ENCODE results near the gene TAF5. TPM values are rescaled to one million over a fixed set of nuclear protein-coding genes. Genes with fewer than 3 reads are reported as not detected.

Gene TAF5
- total and polyA plus RNA-seq, 10 of the 15 experiments (the other 5 are each of a cell fraction or from before 2014, with no cell fraction given), result 3.7 to 9.2 (median 7.3) TPM

DNA sequence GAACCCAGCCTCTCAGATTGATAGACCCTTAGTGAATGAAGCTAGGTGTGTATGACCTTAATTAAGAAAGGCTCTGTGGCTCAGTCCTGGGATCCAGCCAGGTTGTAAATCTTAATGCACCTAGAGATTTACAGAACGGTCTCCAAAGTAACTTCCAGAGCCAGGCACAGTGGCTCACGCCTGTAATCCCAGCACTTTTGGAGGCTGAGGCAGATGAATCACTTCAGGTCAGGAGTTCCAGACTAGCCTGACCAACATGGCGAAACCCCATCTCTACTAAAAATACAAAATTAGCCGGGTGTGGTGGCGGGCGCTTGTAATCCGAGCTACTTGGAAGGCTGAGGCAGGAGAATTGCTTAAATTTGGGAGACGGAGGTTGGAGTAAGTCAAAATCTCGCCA lies 60.1 kb downstream of the TAF5 start:
- in situ Hi-C loops (cut with MboI), result no loop called here
- POLR2A ChIA-PET, result no interaction called here
- Histone ChIP-seq H3K9ac (ENCODE audit: control insufficient read depth, insufficient read depth, low read length) (no peak overlapping the region), H3K4me2 (ENCODE audit: control insufficient read depth, insufficient read depth) (no peak overlapping the region), H2AFZ (ENCODE audit: control insufficient read depth, low read depth, low read length) (no peak overlapping the region), H3K9me3 (replicated peaks; ENCODE audit: control insufficient read depth, insufficient read depth, low read length) (no peaks in the 10 kb centered on the region), H3K4me1 (ENCODE audit: control insufficient read depth, insufficient read depth, low read length) (no peaks in the 10 kb centered on the region), H3K79me2 (ENCODE audit: control insufficient read depth, insufficient read depth, low read length) (no peaks in the 10 kb centered on the region), H3K4me3 (no peak overlapping the region), H3K36me3 (ENCODE audit: control insufficient read depth in 2 of 2, insufficient read depth in 2 of 2, low read length in 1 of 2) (peaks cover 14 to 60% of the 10 kb centered on the region in 2 experiments), H4K20me1 (ENCODE audit: control insufficient read depth, insufficient read depth) (no peaks in the 10 kb centered on the region), H3K27me3 (replicated peaks in 1 of 2; ENCODE audit: control insufficient read depth in 2 of 2, insufficient read depth in 2 of 2, low read length in 1 of 2) (no peaks in the 10 kb centered on the region), H3K27ac (ENCODE audit: control insufficient read depth, insufficient read depth) (no peak overlapping the region)
- DNase-seq (ENCODE audit: low read depth, low spot score), result no peak
- no peak for FAIRE-seq
- ATAC-seq, result no peak
- 94% methylated on average over 9 of the region's 9 CpGs for WGBS (ENCODE audit: insufficient coverage, insufficient replicate concordance, low lambda C conversion rate, missing lambda C conversion rate)
- CTCF ChIA-PET, result interaction anchor here (0.5 to 2.8 kb wide), 3 partner anchors 11 to 627 kb away, joined by 3 to 19 read pairs (median 3); no protein-coding TSS in a partner anchor
- RAD21 ChIA-PET (ENCODE audit: unreplicated experiment), result interaction anchor here (1.9 kb wide), 1 partner anchor 48 kb away, joined by 5 read pairs; no protein-coding TSS in a partner anchor
- BruUV-seq (replicated peaks), result no TSS peak
- SMC1A ChIA-PET (ENCODE audit: uncharacterized antibody, unreplicated experiment), result interaction anchor here (0.7 to 2.2 kb wide), 2 partner anchors 25 to 55 kb away, joined by 3 to 7 read pairs; no protein-coding TSS in a partner anchor
- intact Hi-C loops (cut with micrococcal nuclease; ENCODE audit: unreplicated experiment), result no loop called here
- TF ChIP-seq ASH2L (IDR thresholded peaks at IDR 0.05; ENCODE audit: borderline replicate concordance, low read depth) (no peak), EGR1 (IDR thresholded peaks at IDR 0.05; ENCODE audit: borderline replicate concordance in 1 of 2, low read depth in 2 of 2, low read length in 2 of 2) (no peak), PKNOX1 (IDR thresholded peaks at IDR 0.05) (no peak), CHD4 (IDR thresholded peaks at IDR 0.05) (no peak), SREBF1 (IDR thresholded peaks at IDR 0.05; ENCODE audit: low read length) (no peak), EP300 (IDR thresholded peaks at IDR 0.05; ENCODE audit: borderline replicate concordance in 1 of 2, control insufficient read depth in 1 of 2, low read depth in 2 of 2, low read length in 2 of 2) (no peak), CEBPZ (IDR thresholded peaks at IDR 0.05; ENCODE audit: low read depth, low read length) (no peak), KDM1A (IDR thresholded peaks at IDR 0.05; ENCODE audit: borderline replicate concordance) (no peak), FOXM1 (IDR thresholded peaks at IDR 0.05; ENCODE audit: low read depth, low read length) (no peak), LARP7 (IDR thresholded peaks at IDR 0.05) (no peak), USF2 (IDR thresholded peaks at IDR 0.05; ENCODE audit: borderline replicate concordance, low read depth, low read length) (no peak), EED (IDR thresholded peaks at IDR 0.05; ENCODE audit: low read depth) (no peak)
- TF ChIP-seq, protein P1, sequence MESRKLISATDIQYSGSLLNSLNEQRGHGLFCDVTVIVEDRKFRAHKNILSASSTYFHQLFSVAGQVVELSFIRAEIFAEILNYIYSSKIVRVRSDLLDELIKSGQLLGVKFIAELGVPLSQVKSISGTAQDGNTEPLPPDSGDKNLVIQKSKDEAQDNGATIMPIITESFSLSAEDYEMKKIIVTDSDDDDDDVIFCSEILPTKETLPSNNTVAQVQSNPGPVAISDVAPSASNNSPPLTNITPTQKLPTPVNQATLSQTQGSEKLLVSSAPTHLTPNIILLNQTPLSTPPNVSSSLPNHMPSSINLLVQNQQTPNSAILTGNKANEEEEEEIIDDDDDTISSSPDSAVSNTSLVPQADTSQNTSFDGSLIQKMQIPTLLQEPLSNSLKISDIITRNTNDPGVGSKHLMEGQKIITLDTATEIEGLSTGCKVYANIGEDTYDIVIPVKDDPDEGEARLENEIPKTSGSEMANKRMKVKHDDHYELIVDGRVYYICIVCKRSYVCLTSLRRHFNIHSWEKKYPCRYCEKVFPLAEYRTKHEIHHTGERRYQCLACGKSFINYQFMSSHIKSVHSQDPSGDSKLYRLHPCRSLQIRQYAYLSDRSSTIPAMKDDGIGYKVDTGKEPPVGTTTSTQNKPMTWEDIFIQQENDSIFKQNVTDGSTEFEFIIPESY (IDR thresholded peaks at IDR 0.05), result no peak
